ENCODE measurements around the gene SLC25A10. TPM values are rescaled to one million over a fixed set of nuclear protein-coding genes. Genes with fewer than 3 reads are reported as not detected.

Gene SLC25A10
- total and polyA plus RNA-seq, 2 of the 8 experiments (the other 6 are each of a cell fraction or from before 2014, with no cell fraction given) = 22.2 to 43.0 TPM

- TF ChIP-seq HDAC2 (IDR thresholded peaks at IDR 0.05; ENCODE audit: borderline replicate concordance in 1 of 2, low read depth in 2 of 2, low read length in 2 of 2) = no peak; a peak in 1 of 4 replicates
- peak; percentile 88 for TF ChIP-seq CHD2 (IDR thresholded peaks at IDR 0.05; ENCODE audit: low read length)
- no peak for TF ChIP-seq CHD7 (IDR thresholded peaks at IDR 0.05; ENCODE audit: insufficient replicate concordance, low read length)
- TF ChIP-seq SAP30 (IDR thresholded peaks at IDR 0.05; ENCODE audit: insufficient read depth, insufficient replicate concordance, low read length) = no peak
- TF ChIP-seq BRCA1 (IDR thresholded peaks at IDR 0.05; ENCODE audit: low read depth, low read length) = no peak
- TF ChIP-seq TAF7 (optimal IDR thresholded peaks at IDR 0.05; ENCODE audit: borderline replicate concordance, low read depth, low read length) = no peak
- 0 out of 2 replicates have a peak, but pooled peaks have one; percentile 43 for TF ChIP-seq SP4 (IDR thresholded peaks at IDR 0.05; ENCODE audit: low read length)
- TF ChIP-seq GABPA (IDR thresholded peaks at IDR 0.05; ENCODE audit: borderline replicate concordance, insufficient read depth, low read length) = peak; percentile 89
- TF ChIP-seq TEAD4 (IDR thresholded peaks at IDR 0.05; ENCODE audit: low read depth, low read length) = peak; percentile 93
Observed at GRCh38 chr17:81683584-81684441, 28.3 kb upstream of the SLC25A10 start, which contains the start of the genes ARL16 and HGS (continued).

Measured in H1 (cell line).